NCI-H1092 (cell line): ENCODE data around the gene CEACAM16.

Source experiments
- DNase-seq: peaks from one replicate; lab custom pipeline; 2025; lab: John Stamatoyannopoulos, UW

The CEACAM16 gene

DNA sequence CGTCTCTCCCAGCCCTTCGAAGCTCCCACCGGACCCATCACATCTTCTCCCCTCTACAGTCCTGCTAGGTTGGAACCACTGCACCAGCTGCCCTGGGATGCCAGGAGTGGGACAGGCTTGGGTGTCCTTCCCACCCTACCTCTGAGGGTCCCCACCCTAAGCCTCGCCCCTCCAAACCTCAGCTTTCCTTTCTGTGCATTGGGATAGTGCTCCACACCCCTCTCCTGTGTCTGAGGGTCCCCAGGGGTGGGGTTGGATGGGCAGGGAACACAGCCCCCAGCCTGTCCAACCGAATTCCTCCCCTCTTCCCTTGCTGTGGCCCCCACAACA, 47.6 kb downstream of the CEACAM16 start:
- no peak for DNase-seq

DNA sequence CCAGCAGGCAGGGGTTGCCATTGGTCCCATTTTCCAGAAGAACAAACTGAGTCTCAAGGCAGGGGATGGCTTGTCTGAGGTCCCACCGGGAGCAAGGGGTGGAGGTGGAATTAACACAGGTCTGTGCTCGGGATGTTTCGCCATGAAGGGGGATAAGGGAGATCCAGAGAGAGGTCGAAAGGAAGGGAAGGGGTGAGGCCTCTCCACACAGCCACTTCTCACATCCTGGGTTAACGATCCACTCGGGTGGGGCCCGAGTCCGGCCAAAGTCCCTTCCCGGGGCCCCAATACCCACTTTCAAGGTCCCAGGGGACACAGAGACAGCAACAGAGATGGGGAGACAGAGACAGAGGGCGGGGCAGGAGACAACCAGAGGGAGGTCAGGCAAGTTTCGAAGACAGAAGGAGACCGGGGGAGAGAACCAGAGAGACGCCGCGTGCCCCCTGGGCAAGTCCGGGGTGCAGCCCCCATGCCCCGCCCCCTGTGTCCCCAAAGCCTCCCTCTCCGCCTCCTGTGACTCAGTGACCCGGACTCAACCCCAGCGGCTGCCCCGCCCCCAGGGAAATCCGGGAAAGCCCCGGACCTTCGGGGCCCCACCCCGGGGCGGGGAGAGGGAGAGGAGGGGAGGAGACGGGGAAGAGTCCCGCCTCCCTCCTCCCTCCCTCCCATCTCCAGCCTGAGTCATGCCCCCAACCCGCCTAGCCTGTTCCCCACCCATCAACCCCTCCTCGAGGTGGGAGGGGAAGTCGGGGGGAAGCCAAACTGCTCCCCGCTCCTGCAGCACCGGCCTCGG, 48.2 kb downstream of the CEACAM16 start:
- DNase-seq, result no peak

DNA sequence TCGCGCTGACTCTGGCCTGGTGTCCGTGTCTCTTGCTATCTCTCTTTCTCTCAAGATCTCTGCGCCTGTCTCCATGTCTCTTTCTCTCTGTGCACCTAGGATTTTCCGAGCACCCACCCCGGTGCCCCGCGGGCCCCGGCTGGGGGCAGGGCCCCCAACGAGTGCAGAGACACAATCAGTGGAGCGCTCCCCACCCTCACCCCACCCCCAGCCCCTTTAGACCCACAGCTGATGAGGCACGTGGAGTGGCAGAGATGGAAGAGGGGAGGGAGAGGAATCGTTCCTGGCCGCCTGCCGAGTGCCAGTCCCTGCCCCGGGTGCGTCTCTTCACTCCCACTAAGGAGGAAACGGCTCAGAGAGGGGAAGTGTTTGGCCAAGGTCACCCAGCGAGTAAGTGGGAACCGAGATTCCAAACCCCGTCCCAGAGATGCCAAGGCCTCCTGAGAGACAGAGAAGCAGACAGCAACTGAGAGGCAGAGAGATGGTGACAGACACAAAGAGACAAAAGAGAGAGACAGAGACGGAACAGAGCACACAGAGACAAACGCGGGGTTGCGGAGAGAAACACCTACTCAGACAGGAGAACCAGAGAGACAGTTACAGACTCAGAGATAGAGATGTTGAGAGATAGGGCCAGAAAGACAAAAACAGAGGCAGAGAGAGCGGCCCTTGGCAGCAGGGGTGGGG, 48.9 kb downstream of the CEACAM16 start:
- DNase-seq, result no peak

GRCh38 chr19:44748426-44749254, 49.7 kb downstream of the CEACAM16 start, which contains the start of gene BCL3:
BCL3 (plus strand) TSS chr19:44748708; CDS start chr19:44748791, 83 bp downstream.
- no peak for DNase-seq

- DNase-seq, result no peak
Observed at GRCh38 chr19:44749292-44749691, 50.3 kb downstream of the CEACAM16 start.

DNA sequence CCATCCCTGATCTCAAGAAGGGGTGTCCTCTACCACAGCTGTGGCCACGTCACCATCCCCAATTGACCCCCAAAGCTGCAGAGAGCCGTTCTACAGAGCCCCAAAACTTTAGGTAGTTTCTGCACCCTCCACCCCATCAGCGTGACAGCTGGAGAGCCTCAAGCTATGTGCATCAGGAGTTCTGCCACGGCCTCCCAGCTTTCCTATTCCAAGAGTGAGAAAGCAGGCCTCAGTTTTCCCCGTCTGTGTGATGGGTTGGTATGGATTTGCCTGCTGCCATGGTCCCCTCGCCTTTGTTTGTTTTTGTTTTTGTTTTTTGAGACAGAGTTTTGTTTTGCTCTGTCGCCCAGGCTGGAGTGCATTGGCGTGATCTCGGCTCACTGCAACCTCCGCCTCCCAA, 51.0 kb downstream of the CEACAM16 start:
- no peak for DNase-seq

GRCh38 chr19:44752123-44752815, 53.3 kb downstream of the CEACAM16 start:
- DNase-seq, result no peak

DNA sequence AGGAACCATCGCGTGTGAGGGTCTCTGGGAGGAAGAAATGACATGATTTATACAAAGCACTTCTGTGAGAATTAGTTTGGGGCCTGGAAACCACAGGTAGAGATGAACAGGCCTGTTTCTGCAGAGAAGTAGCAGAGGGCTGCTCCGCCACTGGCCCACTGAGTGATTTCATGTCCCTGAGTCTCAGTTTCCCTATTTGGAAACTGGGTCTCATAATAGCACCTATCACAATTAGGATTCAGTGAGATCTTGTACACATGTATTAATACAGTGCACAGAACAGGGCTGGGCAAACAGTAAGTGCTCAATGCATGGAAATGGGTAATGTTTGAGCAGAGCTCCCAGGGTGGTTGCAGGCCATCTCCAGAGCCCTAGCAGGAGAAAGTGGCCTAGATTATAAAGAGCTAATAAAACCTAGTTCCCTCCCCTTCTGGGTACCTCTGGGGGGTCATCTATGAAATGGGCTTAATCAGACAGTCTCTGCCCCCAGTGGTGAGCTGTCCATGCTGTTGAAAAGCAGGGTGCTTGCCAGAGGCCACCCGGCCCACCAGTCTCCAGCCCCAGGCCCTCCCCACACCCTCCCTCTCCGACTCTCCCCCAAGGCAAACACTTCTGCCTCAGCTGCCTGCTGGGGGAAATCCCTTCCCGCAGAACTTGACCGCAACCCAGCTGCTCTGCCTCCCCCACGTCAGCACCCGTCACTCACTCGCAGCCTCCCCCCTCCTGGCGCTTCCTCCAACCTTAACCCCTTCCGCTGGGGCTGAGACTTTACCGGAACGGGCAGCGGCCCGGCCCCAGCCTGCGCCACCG, 54.1 kb downstream of the CEACAM16 start:
- peak; percentile 44 for DNase-seq

- DNase-seq, result no peak
Observed at GRCh38 chr19:44753626-44753931, 54.6 kb downstream of the CEACAM16 start.

DNA sequence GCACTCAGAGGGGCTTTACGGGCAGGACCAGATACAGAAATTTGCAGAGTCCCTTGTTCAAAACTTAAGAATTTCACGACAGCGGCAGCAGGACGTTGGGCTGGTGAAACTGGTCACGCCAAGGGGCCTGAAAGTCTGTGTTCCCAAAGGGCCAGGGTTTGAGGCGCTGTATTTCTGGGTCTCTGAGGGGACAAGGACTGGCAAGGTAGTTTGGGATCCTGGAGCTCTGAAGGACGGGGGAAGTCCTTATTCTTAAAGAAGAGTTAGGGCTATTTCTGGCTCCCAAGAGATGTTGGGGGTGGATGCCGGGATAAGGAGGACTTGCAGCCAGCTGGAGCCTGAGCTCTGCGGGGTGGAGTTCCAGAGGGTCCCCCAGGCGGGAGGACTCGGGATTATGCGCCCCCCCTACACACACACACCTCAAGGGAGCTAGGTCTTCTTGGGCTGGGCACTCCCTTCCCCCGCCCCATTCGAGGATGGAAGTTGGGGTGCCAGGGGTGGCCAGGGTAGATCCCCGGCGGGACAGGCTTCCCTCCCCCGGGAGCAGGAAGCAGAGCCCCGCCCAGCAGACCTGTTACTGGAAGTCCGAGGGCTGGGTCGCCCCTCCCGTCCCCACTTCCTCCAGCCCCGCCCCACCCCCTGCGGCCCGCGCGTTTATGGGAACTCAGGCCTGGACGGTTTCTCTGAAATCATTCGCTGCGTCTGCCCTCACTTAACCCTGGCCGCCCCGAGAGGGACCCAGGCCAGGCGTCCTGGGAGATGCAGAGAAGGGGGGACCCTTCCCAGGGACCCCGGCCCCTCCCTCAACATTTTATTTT, 55.2 kb downstream of the CEACAM16 start:
- no peak for DNase-seq

DNA sequence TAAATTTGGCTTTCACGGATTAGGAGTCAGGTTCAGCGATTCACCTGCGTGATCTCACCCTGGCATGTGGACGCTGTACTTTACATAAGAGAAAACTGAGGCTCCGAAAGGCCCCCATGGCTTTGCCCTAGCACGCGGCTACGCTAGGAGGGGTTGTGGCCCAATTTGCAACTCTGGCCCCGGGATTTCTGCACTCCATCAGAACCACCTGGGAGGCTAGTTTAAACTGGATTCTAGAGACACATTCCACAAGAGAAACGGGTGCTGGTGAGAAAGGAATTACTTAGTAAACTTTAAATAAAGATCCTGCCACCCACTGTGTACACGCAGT, 55.8 kb downstream of the CEACAM16 start:
- no peak for DNase-seq

- DNase-seq, result no peak
Observed at GRCh38 chr19:44755219-44755618, 56.3 kb downstream of the CEACAM16 start.

DNA sequence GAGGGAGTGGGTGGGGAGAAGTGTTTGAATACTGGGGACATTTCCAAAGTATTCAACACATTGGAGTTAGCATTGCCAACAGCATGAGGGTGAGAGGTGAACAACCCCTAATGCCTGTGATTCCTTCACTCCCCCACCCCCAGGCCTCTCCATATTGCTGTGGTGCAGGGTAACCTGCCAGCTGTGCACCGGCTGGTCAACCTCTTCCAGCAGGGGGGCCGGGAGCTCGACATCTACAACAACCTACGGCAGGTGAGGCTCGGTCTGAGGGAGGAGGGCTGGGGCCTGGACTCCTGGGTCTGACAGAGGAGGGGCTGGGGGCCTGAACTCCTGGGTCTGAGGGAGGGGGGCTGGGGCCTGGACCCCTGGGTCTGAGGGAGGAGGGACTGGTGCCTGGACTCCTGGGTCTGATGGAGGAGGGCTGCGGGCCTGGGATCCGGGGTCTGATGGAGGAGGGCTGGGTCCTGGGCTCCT, 57.2 kb downstream of the CEACAM16 start:
- DNase-seq, result no peak

DNA sequence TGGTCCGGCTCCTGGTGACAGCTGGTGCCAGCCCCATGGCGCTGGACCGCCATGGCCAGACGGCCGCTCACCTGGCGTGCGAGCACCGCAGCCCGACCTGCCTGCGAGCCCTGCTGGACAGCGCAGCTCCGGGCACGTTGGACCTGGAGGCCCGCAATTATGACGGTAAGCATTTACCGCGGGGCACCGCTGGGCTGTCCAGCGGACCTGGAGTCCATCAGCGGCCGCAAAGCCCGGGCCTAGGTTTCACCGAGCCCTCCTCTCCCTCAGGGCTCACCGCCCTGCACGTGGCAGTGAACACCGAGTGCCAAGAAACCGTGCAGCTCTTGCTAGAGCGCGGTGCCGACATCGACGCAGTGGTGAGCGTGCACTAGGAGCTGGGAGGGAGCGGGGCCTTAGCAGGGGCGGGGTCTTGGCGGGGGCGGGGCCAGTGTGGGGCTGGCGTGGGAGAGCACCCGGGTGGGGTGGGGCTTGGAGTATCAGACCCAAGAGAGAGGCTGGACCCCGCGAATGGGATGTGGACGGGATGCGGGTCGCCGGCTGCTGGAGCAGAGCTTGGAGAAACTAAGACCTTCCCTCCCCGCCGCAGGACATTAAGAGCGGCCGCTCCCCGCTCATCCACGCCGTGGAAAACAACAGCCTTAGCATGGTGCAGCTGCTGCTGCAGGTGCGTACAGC, 58.2 kb downstream of the CEACAM16 start:
- no peak for DNase-seq

GRCh38 chr19:44757735-44758505, 59.0 kb downstream of the CEACAM16 start:
- DNase-seq, result no peak

DNA sequence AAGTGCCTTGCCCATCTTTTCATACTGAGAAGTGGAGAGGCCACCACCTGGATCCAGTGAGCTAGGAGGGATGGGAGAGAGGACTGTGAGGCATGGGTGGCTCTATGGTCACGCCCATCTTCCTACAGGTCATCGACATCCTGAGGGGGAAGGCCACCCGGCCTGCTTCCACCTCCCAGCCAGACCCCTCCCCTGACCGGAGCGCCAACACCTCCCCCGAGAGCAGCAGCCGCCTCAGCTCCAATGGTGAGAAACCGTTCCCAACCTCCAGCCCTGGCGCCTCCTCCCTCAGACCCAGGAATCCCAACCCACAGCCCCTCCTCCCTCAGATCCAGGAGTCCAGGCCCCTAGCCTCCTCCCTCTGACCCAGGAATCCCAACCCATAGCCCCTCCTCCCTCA, 59.6 kb downstream of the CEACAM16 start:
- no peak for DNase-seq

- no peak for DNase-seq
Observed at GRCh38 chr19:44759083-44759804, 60.3 kb downstream of the CEACAM16 start.
